Loucy (cell line): ENCODE data around the gene AGBL4.

Source experiments
- H2AFZ ChIP-seq: fragments of 200-600 bp; sonication (generic); 2 replicates; pipeline ENCODE4 v1.6.0; 2016; ENCODE audit warnings: antibody characterized with exemption, mild to moderate bottlenecking, low read length, moderate library complexity
- H3F3A ChIP-seq: fragments of 200-600 bp; 2 replicates; pipeline ENCODE4 v1.6.0; 2016; ENCODE audit warnings: antibody characterized with exemption, low read depth, mild to moderate bottlenecking
- H3K27me3 ChIP-seq: fragments of 200-600 bp; sonication (generic); 2 replicates; pipeline ENCODE4 v1.6.1; 2014; ENCODE audit warnings: low read length, mild to moderate bottlenecking; ENCODE audit not compliant: insufficient read depth, poor library complexity, severe bottlenecking
- H3K36me3 ChIP-seq: fragments of 200-600 bp; sonication (generic); 2 replicates; pipeline ENCODE4 v1.6.1; 2016; ENCODE audit warnings: low read length; ENCODE audit not compliant: insufficient read depth
- H3K4me1 ChIP-seq: fragments of 200-600 bp; sonication (generic); 2 replicates; pipeline ENCODE4 v1.5.1; 2014; ENCODE audit warnings: low read length, mild to moderate bottlenecking; ENCODE audit not compliant: insufficient read depth, poor library complexity, severe bottlenecking
- H3K4me2 ChIP-seq: fragments of 200-600 bp; sonication (generic); 2 replicates; pipeline ENCODE4 v1.6.0; 2014; ENCODE audit warnings: antibody characterized with exemption, low read length, low read depth, mild to moderate bottlenecking; ENCODE audit not compliant: poor library complexity, severe bottlenecking
- H3K4me3 ChIP-seq: fragments of 200-600 bp; sonication (generic); 2 replicates; pipeline ENCODE4 v1.5.1; 2014; ENCODE audit warnings: low read length, mild to moderate bottlenecking, mixed read lengths; ENCODE audit not compliant: poor library complexity, severe bottlenecking
- H3K79me2 ChIP-seq: fragments of 200-600 bp; sonication (generic); 2 replicates; pipeline ENCODE4 v1.6.1; 2014; ENCODE audit warnings: low read length; ENCODE audit not compliant: insufficient read depth
- H3K9ac ChIP-seq: fragments of 200-600 bp; sonication (generic); 2 replicates; pipeline ENCODE4 v1.6.0; 2014; ENCODE audit warnings: mild to moderate bottlenecking, low read depth, low read length, moderate library complexity; ENCODE audit not compliant: poor library complexity, severe bottlenecking
- H3K9me2 ChIP-seq: fragments of 200-600 bp; sonication (generic); replicated peaks from 2 replicates; pipeline ENCODE4 v1.6.1; 2016; ENCODE audit warnings: low read depth, low read length, mixed read lengths
- H3K9me3 ChIP-seq: fragments of 200-600 bp; sonication (generic); 2 replicates; pipeline ENCODE4 v1.6.1; 2014; ENCODE audit warnings: mild to moderate bottlenecking, antibody characterized with exemption, low read length, low read depth; ENCODE audit not compliant: insufficient read depth
- H4K20me1 ChIP-seq: fragments of 200-600 bp; sonication (generic); 2 replicates; pipeline ENCODE4 v1.6.0; 2014; ENCODE audit warnings: antibody characterized with exemption, low read length, mild to moderate bottlenecking; ENCODE audit not compliant: insufficient read depth, poor library complexity, severe bottlenecking
- EZH2phosphoT487 ChIP-seq: fragments of 200-600 bp; IDR thresholded peaks from 2 replicates; pipeline ENCODE4 v1.6.1; 2018; ENCODE audit warnings: antibody characterized with exemption, mild to moderate bottlenecking, moderate library complexity, borderline replicate concordance
- TF ChIP-seq, protein P1 (sequence below): fragments of 200-600 bp; sonication (generic); conservative IDR thresholded peaks from 2 replicates; pipeline ENCODE4 v1.5.1; 2014; ENCODE audit warnings: mild to moderate bottlenecking, antibody characterized with exemption, low read length

AGBL4 gene

DNA sequence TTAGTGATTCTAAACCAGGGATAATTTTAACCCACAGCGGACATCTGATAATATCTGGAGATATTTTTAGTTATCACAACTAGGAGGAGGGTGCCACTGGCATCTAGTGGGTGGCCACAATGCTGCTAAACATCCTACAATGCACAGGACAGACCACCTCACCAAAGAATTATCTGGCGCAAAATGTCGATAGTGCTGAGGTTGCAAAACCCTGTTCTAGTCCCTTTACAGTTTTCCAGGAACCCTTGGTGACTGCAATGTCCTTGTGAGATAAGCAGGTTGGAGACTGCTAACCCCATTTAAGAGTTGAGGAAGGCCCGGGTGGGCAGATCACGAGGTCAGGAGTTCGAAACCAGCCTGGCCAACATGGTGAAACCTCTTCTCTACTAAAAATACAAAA, 1083.9 kb downstream of the AGBL4 start:
- Histone ChIP-seq H3K4me2 (no peak overlapping the region), H3K79me2 (no peaks in the 10 kb centered on the region), H3K9me3 (no peaks in the 10 kb centered on the region), H3K9me2 (no peaks in the 10 kb centered on the region), H4K20me1 (no peaks in the 10 kb centered on the region), H3K4me1 (no peaks in the 10 kb centered on the region), H3F3A (no peaks in the 10 kb centered on the region), H3K4me3 (no peak overlapping the region), H3K9ac (no peak overlapping the region), H3K36me3 (no peaks in the 10 kb centered on the region), H3K27me3 (no peaks in the 10 kb centered on the region), H2AFZ (no peak overlapping the region)
- TF ChIP-seq, protein P1, sequence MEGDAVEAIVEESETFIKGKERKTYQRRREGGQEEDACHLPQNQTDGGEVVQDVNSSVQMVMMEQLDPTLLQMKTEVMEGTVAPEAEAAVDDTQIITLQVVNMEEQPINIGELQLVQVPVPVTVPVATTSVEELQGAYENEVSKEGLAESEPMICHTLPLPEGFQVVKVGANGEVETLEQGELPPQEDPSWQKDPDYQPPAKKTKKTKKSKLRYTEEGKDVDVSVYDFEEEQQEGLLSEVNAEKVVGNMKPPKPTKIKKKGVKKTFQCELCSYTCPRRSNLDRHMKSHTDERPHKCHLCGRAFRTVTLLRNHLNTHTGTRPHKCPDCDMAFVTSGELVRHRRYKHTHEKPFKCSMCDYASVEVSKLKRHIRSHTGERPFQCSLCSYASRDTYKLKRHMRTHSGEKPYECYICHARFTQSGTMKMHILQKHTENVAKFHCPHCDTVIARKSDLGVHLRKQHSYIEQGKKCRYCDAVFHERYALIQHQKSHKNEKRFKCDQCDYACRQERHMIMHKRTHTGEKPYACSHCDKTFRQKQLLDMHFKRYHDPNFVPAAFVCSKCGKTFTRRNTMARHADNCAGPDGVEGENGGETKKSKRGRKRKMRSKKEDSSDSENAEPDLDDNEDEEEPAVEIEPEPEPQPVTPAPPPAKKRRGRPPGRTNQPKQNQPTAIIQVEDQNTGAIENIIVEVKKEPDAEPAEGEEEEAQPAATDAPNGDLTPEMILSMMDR: no peak
- TF ChIP-seq EZH2phosphoT487: no peak

DNA sequence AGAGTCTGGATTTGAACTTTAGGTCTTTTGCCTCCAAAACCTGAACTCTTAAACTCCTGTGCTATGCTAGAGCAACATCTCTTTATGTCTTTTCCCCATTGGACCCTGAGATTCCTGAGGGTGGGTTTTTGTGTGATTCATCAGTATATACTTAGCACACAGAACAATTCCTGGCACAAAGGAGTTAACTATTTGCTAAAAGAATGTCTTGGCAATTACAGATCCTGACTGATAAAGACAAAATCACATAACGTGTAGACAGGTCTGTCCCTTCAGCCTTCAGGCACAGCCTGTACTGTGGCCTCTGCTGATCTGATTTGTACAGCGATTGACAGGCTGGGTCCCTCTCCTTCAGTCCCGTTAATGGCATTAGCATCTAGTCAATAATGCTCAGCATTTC, 1084.7 kb downstream of the AGBL4 start:
- TF ChIP-seq, protein P1: no peak
- TF ChIP-seq EZH2phosphoT487: no peak
- Histone ChIP-seq H3K9me3 (no peaks in the 10 kb centered on the region), H3K27me3 (no peaks in the 10 kb centered on the region), H3K9me2 (no peaks in the 10 kb centered on the region), H3K9ac (no peak overlapping the region), H3K79me2 (no peaks in the 10 kb centered on the region), H4K20me1 (no peaks in the 10 kb centered on the region), H3K36me3 (no peaks in the 10 kb centered on the region), H3K4me2 (no peak overlapping the region), H3F3A (no peaks in the 10 kb centered on the region), H3K4me3 (no peak overlapping the region), H2AFZ (no peak overlapping the region), H3K4me1 (no peaks in the 10 kb centered on the region)

DNA sequence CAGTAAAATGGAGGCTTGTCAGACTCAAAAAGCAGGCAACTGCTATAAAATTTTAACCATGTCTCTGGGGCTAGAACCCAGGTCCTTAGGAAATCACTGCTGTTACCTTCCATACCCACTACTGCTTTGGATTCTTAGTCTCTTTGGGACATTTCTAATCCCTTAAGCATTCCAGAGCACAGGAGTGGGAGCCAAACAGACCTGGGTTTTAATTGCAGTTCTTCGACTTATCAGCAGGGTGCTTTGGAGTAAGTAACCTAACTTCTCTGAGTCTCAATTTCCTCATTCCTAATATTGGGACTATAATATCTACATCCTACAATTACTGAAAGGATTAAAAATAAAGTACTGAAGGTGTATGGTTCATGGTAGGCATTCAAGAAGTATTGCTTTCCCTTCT, 1086.0 kb downstream of the AGBL4 start:
- H3K79me2 ChIP-seq: no peaks in the 10 kb centered on the region
- H3K27me3 ChIP-seq: no peaks in the 10 kb centered on the region

More for the DNA sequence above, 1086.0 kb downstream of the AGBL4 start:
- no peak overlapping the region for H3K4me2 ChIP-seq
- TF ChIP-seq, protein P1: no peak
- no peak for TF ChIP-seq EZH2phosphoT487
- H3F3A ChIP-seq: no peaks in the 10 kb centered on the region
- no peaks in the 10 kb centered on the region for H3K36me3 ChIP-seq
- no peaks in the 10 kb centered on the region for H3K9me3 ChIP-seq
- H3K4me1 ChIP-seq: no peaks in the 10 kb centered on the region
- H3K9me2 ChIP-seq: no peaks in the 10 kb centered on the region
- no peaks in the 10 kb centered on the region for H4K20me1 ChIP-seq
- no peak overlapping the region for H3K4me3 ChIP-seq
- H2AFZ ChIP-seq: no peak overlapping the region
- H3K9ac ChIP-seq: no peak overlapping the region
